GM10266 (cell line): ENCODE results near the gene ACTL10.

ENCODE experiments used
- DNase-seq: peaks from one replicate; pipeline ENCODE4 v3.0.0; 2012; ENCODE audit errors: extremely low spot score
- TF ChIP-seq, protein P1 (sequence below): IDR thresholded peaks from 2 replicates; pipeline ENCODE4 v1.5.1; 2012; ENCODE audit warnings: mild to moderate bottlenecking, low read depth; ENCODE audit not compliant: control insufficient read depth, insufficient read depth; ENCODE audit errors: missing control alignments

Gene ACTL10

GRCh38 chr20:33655164-33655563 lies 11.6 kb upstream of the ACTL10 start:
- TF ChIP-seq, protein P1, sequence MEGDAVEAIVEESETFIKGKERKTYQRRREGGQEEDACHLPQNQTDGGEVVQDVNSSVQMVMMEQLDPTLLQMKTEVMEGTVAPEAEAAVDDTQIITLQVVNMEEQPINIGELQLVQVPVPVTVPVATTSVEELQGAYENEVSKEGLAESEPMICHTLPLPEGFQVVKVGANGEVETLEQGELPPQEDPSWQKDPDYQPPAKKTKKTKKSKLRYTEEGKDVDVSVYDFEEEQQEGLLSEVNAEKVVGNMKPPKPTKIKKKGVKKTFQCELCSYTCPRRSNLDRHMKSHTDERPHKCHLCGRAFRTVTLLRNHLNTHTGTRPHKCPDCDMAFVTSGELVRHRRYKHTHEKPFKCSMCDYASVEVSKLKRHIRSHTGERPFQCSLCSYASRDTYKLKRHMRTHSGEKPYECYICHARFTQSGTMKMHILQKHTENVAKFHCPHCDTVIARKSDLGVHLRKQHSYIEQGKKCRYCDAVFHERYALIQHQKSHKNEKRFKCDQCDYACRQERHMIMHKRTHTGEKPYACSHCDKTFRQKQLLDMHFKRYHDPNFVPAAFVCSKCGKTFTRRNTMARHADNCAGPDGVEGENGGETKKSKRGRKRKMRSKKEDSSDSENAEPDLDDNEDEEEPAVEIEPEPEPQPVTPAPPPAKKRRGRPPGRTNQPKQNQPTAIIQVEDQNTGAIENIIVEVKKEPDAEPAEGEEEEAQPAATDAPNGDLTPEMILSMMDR = no peak
- DNase-seq = no peak

DNA sequence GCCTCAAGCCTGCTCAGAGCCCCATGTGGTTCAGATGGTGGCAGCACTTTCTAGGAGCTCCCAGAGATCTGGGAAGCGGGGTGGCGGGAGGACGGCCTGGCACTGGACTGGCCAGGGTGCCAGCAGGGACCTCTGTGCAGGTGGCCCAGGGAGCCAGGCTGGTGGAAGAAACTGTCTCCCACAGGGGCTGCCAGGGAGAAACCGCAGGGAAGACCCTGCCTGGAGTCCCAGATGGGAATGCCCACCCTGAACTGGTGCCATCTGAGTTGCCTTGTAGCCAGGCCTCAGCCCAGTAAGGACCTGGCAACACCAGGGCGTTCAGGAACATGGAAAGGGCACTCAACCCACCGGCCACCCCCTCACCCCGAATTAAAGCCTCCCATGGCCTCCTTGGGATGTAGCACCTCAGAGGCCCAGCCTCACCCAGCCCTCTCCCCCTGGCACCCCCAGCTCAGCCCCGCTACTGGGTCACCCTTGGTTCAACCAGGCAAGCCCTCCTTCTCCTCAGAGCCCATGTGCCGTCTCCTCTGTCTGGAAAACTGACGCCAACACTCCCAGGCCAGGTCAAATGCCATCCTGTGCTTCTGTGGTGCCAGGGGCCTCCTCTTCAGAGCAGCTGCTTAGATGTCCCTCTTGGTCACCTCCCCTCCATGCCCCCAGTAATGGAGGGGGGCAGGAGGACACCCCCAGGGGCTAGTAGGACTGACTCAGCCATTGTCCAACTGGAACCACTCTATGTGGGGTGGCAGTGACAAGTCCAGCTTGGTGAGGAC lies 10.5 kb upstream of the ACTL10 start:
- no peak for DNase-seq
- TF ChIP-seq, protein P1 = no peak

DNA sequence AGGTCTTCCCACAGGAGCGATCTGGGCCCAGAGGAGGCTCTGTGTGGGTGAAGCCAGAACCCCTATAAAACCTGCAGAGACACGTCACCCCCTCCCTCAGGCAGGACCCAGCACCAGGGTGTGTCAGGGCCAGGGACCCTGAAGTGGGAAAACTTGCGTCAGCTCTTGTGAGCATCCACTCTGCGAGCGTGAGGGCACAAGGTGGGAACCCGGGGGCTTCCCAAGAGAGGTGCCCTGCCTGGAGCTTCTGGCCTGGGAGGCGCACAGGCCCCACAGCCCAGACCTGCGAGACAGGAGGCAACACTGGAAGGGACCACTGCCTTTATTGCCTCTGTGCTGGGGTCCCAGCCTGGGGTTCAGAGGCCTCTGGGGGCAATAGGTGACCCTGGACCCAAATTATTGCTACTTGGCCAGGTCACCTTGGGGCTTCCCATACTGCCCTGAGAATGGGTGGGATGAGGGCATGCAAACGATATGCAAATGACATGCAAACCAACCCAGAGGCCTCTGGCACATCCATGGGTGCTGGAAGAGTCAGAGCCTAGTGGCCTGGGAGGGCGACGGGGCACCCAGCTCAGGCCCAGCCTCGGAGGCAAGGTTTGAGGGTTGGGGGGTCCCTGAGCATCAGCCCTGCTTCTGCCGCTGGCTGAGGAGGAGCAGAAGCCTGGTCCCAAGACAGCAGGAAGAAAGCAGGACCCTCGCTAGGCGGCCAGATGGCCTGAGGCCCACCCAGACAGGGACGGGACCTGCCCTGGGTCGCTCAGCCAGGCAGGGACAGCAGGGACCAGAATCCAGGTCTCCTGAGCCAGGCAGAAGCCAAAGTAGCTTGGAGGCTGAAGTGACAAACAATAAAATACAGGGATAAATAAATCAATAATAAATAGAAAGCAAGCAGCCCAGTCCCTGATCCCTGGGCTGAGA lies 9.7 kb upstream of the ACTL10 start:
- TF ChIP-seq, protein P1 = no peak
- no peak for DNase-seq

DNA sequence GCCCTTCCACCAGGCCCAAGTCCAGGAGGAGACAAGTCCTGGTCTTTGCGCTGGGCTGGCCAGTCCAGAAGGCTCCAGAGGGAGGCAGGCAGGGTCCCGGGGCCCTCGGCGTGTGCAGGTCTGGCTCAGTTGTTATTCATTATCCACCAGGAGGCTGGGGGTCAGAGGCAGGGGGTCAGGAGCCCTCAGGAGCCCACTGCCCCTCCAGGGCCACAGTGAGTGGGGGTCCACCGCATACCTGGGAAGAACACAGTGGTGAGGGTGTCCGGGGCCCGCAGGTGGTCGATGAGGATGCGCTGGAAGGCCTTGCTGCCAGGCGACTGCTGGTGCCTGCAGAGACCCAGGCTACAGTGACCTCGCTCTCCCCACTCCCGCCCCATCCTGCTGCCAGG lies 9.0 kb upstream of the ACTL10 start:
- no peak for DNase-seq
- TF ChIP-seq, protein P1 = no peak

DNA sequence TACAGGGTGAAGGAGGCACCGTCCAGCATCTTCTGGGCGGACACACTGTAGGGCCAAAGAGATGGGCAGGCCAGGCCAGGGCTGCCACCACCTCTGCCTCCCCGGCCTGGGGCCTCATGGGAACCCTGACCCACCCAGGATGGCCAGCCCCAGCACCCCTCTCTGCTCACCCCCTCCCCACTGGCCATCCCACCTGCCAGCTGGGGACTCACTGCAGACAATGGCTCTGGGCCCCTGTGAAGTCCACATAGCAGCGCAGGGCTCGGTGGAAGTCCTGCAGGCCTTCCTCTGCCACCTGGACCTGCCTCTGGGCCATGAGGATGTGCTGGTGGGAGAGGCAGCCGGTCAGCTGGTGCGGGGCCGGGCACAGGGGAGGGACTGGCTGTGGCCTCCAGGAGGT lies 8.2 kb upstream of the ACTL10 start:
- TF ChIP-seq, protein P1 = no peak
- DNase-seq = no peak

DNA sequence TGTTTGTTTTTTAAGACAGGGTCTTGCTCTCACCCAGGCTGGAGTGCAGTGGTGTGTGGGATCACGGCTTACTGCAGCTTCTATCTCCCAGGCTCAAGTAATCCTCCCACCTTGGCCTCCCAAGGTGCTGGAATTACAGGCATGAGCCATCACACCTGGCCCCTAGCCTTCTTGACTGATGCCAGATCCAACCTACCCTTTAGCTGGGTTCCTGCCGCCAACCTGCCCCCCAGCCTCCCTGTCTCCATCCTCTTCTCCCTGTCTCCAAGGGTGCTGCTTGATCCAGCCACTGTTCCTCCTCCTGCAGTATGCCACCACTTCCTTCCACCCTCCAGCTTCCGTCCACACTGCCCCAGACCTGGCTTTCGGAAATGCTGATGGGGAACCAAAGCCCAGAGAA lies 7.8 kb upstream of the ACTL10 start:
- TF ChIP-seq, protein P1 = no peak
- DNase-seq = no peak
